ENCODE data around the gene PEBP1. TPM values are rescaled to one million over a fixed set of nuclear protein-coding genes. Genes with fewer than 3 reads are reported as not detected.

The PEBP1 gene
- polyA plus RNA-seq, 1 donor from 2014 or later: 702 TPM

DNA sequence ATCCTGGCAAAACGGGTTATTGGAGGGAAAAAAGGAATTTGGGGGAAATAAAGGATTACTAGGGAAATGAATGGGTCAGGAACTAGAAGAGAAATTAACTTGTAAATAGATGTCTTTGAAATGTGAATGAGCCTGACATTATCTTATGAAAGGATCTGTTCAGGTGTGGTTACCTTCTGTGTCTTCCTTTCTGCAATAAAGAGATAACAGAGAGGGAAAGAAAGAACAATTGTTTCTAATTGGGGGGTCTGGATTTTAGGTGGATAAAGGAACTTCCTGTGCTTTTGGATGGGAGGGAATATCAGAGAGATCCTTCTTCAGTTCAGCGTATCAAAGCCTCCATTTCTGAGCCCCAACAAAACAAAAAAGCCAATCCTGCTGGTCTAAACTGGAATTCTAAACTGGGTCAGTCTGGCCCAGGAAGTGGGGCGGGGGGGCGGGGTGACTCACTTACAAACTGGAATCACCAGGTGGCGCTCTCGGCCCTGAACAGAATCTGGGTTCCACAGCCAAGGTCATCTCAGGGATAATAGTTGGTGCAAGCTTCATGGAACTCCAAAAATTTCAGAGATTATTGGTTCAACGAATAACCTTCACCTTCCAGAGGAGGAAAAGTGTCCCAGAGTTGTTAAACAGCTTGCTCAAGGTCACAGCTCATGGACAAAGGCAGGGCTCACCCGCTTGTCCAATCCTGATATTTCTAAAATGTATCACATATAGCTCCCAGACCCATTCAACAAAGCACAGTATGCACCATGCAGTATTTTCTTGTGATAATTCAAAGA lies 15.2 kb upstream of the PEBP1 start:
- Histone ChIP-seq H3K4me3 (ENCODE audit: low read length) (no peak overlapping the region), H3K27me3 (ENCODE audit: insufficient read depth, low read depth, low read length) (no peaks in the 10 kb centered on the region), H3K9me3 (ENCODE audit: low read length) (no peaks in the 10 kb centered on the region), H4K20me1 (ENCODE audit: insufficient read depth) (no peaks in the 10 kb centered on the region), H2AFZ (ENCODE audit: low read depth, low read length) (no peak overlapping the region), H3K27ac (ENCODE audit: low read length) (peak overlapping the region; percentile 23), H3K9me2 (ENCODE audit: insufficient read depth, low read length) (no peaks in the 10 kb centered on the region), H3K79me2 (replicated peaks; ENCODE audit: insufficient read depth, low read length) (no peaks in the 10 kb centered on the region), H3K9ac (ENCODE audit: low read length) (no peak overlapping the region), H3K4me2 (ENCODE audit: low read length) (no peak overlapping the region), H3F3A (ENCODE audit: insufficient read depth, low read length, poor library complexity, severe bottlenecking) (no peaks in the 10 kb centered on the region), H3K36me3 (ENCODE audit: insufficient read depth, low read length) (no peaks in the 10 kb centered on the region)
- TF ChIP-seq POLR2AphosphoS5 (IDR thresholded peaks at IDR 0.05): no peak
- TF ChIP-seq, protein P1, sequence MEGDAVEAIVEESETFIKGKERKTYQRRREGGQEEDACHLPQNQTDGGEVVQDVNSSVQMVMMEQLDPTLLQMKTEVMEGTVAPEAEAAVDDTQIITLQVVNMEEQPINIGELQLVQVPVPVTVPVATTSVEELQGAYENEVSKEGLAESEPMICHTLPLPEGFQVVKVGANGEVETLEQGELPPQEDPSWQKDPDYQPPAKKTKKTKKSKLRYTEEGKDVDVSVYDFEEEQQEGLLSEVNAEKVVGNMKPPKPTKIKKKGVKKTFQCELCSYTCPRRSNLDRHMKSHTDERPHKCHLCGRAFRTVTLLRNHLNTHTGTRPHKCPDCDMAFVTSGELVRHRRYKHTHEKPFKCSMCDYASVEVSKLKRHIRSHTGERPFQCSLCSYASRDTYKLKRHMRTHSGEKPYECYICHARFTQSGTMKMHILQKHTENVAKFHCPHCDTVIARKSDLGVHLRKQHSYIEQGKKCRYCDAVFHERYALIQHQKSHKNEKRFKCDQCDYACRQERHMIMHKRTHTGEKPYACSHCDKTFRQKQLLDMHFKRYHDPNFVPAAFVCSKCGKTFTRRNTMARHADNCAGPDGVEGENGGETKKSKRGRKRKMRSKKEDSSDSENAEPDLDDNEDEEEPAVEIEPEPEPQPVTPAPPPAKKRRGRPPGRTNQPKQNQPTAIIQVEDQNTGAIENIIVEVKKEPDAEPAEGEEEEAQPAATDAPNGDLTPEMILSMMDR (IDR thresholded peaks at IDR 0.05; ENCODE audit: poor library complexity, severe bottlenecking): no peak
- TF ChIP-seq EZH2 (IDR thresholded peaks at IDR 0.05; ENCODE audit: borderline replicate concordance, insufficient read depth, low read length, poor library complexity, severe bottlenecking): no peak

DNA sequence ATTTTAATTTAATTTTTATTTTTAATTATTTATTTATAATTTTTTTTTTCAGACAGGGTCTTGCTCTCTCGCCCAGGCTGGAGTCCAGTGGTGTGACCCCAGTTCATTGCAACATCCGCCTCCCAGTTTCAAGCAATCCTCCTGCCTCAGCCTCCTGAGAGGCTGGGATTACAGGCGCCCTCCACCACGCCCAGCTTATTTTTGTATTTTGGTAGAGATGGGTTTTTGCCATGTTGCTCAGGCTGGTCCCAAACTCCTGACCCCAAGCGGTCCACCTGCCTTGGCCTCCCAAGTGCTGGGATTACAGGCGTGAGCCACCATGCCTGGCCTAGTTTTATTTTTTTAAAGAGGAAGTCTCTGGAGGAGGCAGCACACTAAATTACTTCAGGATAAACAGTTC lies 13.7 kb upstream of the PEBP1 start:
- no peaks in the 10 kb centered on the region for H3K79me2 ChIP-seq (replicated peaks; ENCODE audit: insufficient read depth, low read length)
- H3K27ac ChIP-seq (ENCODE audit: low read length): no peak overlapping the region
- no peaks in the 10 kb centered on the region for H3F3A ChIP-seq (ENCODE audit: insufficient read depth, low read length, poor library complexity, severe bottlenecking)
- no peaks in the 10 kb centered on the region for H3K9me2 ChIP-seq (ENCODE audit: insufficient read depth, low read length)
- no peak overlapping the region for H2AFZ ChIP-seq (ENCODE audit: low read depth, low read length)
- no peaks in the 10 kb centered on the region for H3K36me3 ChIP-seq (ENCODE audit: insufficient read depth, low read length)
- H4K20me1 ChIP-seq (ENCODE audit: insufficient read depth): no peaks in the 10 kb centered on the region
- H3K4me3 ChIP-seq (ENCODE audit: low read length): no peak overlapping the region
- no peaks in the 10 kb centered on the region for H3K27me3 ChIP-seq (ENCODE audit: insufficient read depth, low read depth, low read length)
- H3K9ac ChIP-seq (ENCODE audit: low read length): no peak overlapping the region
- H3K9me3 ChIP-seq (ENCODE audit: low read length): no peaks in the 10 kb centered on the region
- no peak overlapping the region for H3K4me2 ChIP-seq (ENCODE audit: low read length)
- TF ChIP-seq TAF1 (IDR thresholded peaks at IDR 0.05; ENCODE audit: low read depth): no peak
- TF ChIP-seq EP300 (conservative IDR thresholded peaks at IDR 0.05; ENCODE audit: poor library complexity, severe bottlenecking): no peak
- TF ChIP-seq, protein P1 (IDR thresholded peaks at IDR 0.05; ENCODE audit: poor library complexity, severe bottlenecking): no peak
- no peak for TF ChIP-seq MXI1 (conservative IDR thresholded peaks at IDR 0.05; ENCODE audit: poor library complexity, severe bottlenecking)
- TF ChIP-seq RAD21 (conservative IDR thresholded peaks at IDR 0.05): no peak
- TF ChIP-seq, protein P2, sequence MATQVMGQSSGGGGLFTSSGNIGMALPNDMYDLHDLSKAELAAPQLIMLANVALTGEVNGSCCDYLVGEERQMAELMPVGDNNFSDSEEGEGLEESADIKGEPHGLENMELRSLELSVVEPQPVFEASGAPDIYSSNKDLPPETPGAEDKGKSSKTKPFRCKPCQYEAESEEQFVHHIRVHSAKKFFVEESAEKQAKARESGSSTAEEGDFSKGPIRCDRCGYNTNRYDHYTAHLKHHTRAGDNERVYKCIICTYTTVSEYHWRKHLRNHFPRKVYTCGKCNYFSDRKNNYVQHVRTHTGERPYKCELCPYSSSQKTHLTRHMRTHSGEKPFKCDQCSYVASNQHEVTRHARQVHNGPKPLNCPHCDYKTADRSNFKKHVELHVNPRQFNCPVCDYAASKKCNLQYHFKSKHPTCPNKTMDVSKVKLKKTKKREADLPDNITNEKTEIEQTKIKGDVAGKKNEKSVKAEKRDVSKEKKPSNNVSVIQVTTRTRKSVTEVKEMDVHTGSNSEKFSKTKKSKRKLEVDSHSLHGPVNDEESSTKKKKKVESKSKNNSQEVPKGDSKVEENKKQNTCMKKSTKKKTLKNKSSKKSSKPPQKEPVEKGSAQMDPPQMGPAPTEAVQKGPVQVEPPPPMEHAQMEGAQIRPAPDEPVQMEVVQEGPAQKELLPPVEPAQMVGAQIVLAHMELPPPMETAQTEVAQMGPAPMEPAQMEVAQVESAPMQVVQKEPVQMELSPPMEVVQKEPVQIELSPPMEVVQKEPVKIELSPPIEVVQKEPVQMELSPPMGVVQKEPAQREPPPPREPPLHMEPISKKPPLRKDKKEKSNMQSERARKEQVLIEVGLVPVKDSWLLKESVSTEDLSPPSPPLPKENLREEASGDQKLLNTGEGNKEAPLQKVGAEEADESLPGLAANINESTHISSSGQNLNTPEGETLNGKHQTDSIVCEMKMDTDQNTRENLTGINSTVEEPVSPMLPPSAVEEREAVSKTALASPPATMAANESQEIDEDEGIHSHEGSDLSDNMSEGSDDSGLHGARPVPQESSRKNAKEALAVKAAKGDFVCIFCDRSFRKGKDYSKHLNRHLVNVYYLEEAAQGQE (IDR thresholded peaks at IDR 0.05; ENCODE audit: borderline replicate concordance): no peak
- no peak for TF ChIP-seq SMC3 (conservative IDR thresholded peaks at IDR 0.05; ENCODE audit: poor library complexity)
- TF ChIP-seq POLR2AphosphoS5 (IDR thresholded peaks at IDR 0.05): no peak
- no peak for TF ChIP-seq EZH2 (IDR thresholded peaks at IDR 0.05; ENCODE audit: borderline replicate concordance, insufficient read depth, low read length, poor library complexity, severe bottlenecking)
